Right cardiac atrium (tissue), 5 donors: Measurements from ENCODE around the gene SLC8A1. TPM values are rescaled to one million over a fixed set of nuclear protein-coding genes. Genes with fewer than 3 reads are reported as not detected.

Experiments used
- ATAC-seq, 2 donors: fragments of 200-7000 bp; cut with Tn5 transposase; one replicate each; pipeline versions ENCODE4 v1.8.0 to v1.9.1; 2020; ENCODE audit warnings: moderate library complexity in 2 of 2, mild to moderate bottlenecking in 1 of 2
- DNase-seq, 3 donors: peaks; one replicate each; pipeline ENCODE4 v3.0.0-alpha.2; 2020
- H3K27ac ChIP-seq: one replicate; pipeline ENCODE4 v1.5.1; 2013; ENCODE audit warnings: mild to moderate bottlenecking, low read length, control low read depth, moderate library complexity
- H3K27me3 ChIP-seq: one replicate; pipeline ENCODE4 v1.6.1; 2013; ENCODE audit not compliant: control insufficient read depth, insufficient read depth
- H3K4me1 ChIP-seq: one replicate; pipeline ENCODE4 v1.6.1; 2013; ENCODE audit warnings: low read length; ENCODE audit not compliant: control insufficient read depth, insufficient read depth
- H3K4me3 ChIP-seq: one replicate; pipeline ENCODE4 v1.5.1; 2013; ENCODE audit warnings: low read length, control low read depth
- H3K9me3 ChIP-seq: one replicate; pipeline ENCODE4 v1.6.1; 2013; ENCODE audit warnings: low read length; ENCODE audit not compliant: control insufficient read depth
- WGBS: extraction: QIAGEN DNeasy Blood & Tissue Kit; methylation state at CpG from one replicate; pipeline ENCODE4 v1.1.7; 2013; 5-methylcytosine and 5-hydroxymethylcytosine counted together
- intact Hi-C, 4 donors: fragments of 100-400 bp; cut with DNase I; formaldehyde crosslinking; loops; one replicate each; pipeline versions ENCODE4 v1.11.0 to v1.14.0; 2022 to 2023
- polyA plus RNA-seq: library from polyadenylated mRNA; stranded (reverse); fragments of 200-250 nt; gene quantifications from one replicate; pipeline ENCODE4 v1.2.3, GENCODE V29; 2013
- total RNA-seq, 4 donors: library from RNA; stranded (reverse); fragmentation: NEBNext Ultra II Directional; extraction: Animal tissue kit (Norgen Biotek cat#: 25700); gene quantifications; one replicate each; pipeline ENCODE4 v1.2.1, GENCODE V29; 2021
- donor health status: healthy with polysubstance abuse.
- donor health status: DM: no; HTN: yes; CAD: no.
- donor health status: DM: no; HTN: no; CAD: no.
- donor health status: DM: no; HTN: yes; CAD: no; lungs with severe emphysema.
- donor health status: DM: yes; HTN: yes; CAD: no.

Gene SLC8A1
- total and polyA plus RNA-seq, 5 donors, result 41.8 to 907 (median 790) TPM

DNA sequence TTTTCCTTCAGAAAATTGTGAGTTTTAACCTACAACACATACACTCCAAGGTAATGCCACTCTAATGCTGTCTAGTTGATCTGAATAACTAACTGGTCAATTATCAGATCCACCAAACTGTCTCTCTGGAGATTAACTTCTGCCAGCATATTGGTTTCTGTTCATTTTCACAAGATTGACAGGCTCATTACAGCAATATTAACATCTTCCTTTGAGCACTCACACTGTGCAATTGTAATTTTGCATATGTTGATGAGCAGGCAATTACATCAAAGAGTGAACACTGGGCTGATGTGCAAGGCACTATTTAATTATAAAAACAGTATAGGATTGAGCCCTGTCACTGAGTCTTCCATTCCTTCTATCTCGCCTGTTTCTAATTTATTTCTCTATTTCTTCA lies 197.3 kb downstream of the SLC8A1 start:
- Histone ChIP-seq H3K27ac (no peak overlapping the region), H3K4me1 (peaks cover 8% of the 10 kb centered on the region), H3K27me3 (no peaks in the 10 kb centered on the region), H3K9me3 (no peaks in the 10 kb centered on the region), H3K4me3 (no peak overlapping the region)
- ATAC-seq (no peak), DNase-seq (no peak)
- WGBS, result 87% methylated on average over 1 of the region's 1 CpG
- intact Hi-C loops, result no loop called here

DNA sequence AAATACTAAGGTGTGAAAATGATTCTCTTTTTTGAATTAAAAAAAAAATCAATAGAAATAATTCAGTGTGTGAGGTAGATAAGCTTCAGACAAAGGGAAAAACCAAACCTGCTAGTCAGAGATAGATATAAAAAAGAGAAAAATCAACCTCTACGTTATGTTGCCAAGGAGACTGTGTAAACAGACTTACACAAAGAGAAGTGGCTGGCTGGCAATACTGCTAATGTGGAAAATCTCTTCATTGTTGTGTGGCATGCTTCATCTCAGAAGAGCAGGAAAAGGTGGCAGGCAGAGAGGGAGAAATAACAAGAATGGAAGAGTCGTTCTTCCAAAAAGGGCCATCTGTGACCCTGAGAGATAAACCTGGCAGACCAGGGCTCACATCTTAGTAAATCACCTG lies 200.8 kb downstream of the SLC8A1 start:
- Histone ChIP-seq H3K9me3 (no peaks in the 10 kb centered on the region), H3K4me3 (no peak overlapping the region), H3K27me3 (no peaks in the 10 kb centered on the region), H3K27ac (no peak overlapping the region), H3K4me1 (peaks cover 3% of the 10 kb centered on the region)
- WGBS, result 29% methylated on average over 2 of the region's 2 CpGs
- DNase-seq, result no peak
- ATAC-seq, result no peak
- intact Hi-C loops, result no loop called here

DNA sequence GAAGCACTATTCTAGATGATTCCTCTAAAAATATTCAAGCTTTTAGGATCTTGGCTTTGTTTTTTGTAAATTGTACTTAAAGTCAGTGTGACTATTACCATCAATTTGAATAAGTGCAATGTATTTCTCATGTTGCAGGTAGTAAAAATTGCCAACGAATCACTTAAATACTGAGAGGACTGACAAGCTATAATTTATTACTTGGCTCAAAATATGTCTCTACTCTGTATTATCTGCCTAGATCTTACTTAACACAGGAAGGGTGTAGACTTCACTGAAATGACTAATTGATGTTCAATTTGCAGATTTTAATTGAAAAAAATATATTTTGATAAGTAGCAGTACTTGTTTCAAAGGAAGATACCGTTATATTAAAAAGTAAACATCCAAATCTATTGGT lies 202.3 kb downstream of the SLC8A1 start:
- H3K9me3 ChIP-seq, result no peaks in the 10 kb centered on the region
- H3K27ac ChIP-seq, result no peak overlapping the region
- ATAC-seq (no peak), DNase-seq (no peak)
- H3K4me3 ChIP-seq, result no peak overlapping the region
- 59% methylated on average over 2 of the region's 2 CpGs for WGBS
- no peaks in the 10 kb centered on the region for H3K27me3 ChIP-seq
- H3K4me1 ChIP-seq, result peaks cover 5% of the 10 kb centered on the region
- intact Hi-C loops, result loop anchor here in 1 of 4 donors (10.0 kb wide), 1 partner anchor 305 kb away; no protein-coding TSS in a partner anchor

DNA sequence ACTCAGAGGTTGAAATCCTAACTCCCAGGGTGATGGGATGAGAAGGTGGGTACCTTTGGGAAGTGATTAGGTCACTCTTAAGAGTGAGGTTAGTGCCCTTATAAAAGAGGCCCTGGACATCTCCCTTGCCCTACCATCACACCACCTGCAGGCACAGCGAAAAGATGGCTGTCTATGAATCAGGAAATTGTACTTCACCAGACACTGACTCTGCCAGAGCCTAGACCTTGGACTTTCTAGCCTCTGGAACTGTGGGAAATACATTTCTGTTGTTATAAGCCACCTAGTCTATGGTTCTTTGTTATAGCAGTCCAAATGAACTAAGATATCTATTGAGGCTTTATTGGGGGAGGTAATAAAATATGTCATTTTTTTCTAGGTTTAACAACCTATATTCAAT lies 203.6 kb downstream of the SLC8A1 start:
- Histone ChIP-seq H3K4me1 (peaks cover 8% of the 10 kb centered on the region), H3K27ac (no peak overlapping the region), H3K4me3 (no peak overlapping the region), H3K27me3 (no peaks in the 10 kb centered on the region), H3K9me3 (no peaks in the 10 kb centered on the region)
- 95% methylated on average over 1 of the region's 1 CpG for WGBS
- no peak for DNase-seq
- no peak for ATAC-seq
- intact Hi-C loops, result loop anchor here in 1 of 4 donors (10.0 kb wide), 1 partner anchor 307 kb away; no protein-coding TSS in a partner anchor

DNA sequence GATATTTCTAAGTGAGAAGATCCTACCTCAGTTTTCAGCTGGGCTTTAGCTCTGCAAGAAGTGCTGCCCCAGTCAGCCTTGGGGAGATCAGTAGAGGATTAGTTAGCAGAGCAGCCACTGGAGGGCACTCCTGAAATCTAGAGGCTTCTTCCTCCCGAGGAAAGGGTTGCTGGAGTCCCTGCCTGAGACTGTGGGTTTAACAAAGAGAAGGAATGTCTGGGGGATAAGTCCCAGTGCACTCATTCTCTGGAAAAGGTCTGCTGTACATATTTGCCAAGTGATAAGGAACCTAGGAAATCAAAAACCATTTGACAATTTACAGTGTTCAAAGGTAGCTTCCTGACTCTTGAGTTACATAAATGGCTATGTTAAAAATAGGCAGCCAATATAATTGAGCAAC lies 207.2 kb downstream of the SLC8A1 start:
- no peaks in the 10 kb centered on the region for H3K9me3 ChIP-seq
- WGBS, result 2% methylated on average over 1 of the region's 1 CpG
- intact Hi-C loops, result loop anchor here in 1 of 4 donors (10.0 kb wide), 1 partner anchor 310 kb away; no protein-coding TSS in a partner anchor
- DNase-seq (peak; percentile 57 to 67 (median 59)), ATAC-seq (peak; percentile 64 to 76)
- no peak overlapping the region for H3K4me3 ChIP-seq
- H3K4me1 ChIP-seq, result peaks cover 11% of the 10 kb centered on the region
- H3K27me3 ChIP-seq, result no peaks in the 10 kb centered on the region
- peak overlapping the region; percentile 50 for H3K27ac ChIP-seq

DNA sequence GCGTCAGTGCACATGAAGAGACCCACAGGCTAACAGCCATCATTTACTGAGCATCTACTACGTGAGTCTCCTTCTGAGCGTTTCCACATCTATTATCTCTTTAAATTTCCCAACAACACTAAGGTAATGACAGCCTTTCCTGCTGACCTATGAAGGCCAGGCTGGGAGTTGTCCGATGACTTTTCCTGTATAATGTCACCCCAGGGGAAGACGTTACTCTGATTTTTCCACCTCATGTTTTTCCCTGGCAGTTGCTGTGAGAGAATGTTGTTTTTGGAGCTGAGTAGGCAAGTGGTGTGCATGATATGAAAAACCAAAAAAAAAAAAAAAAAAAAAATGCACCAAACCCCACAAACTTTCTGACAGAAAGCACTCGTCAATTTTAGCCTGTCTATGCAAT lies 207.6 kb downstream of the SLC8A1 start:
- WGBS, result 29% methylated on average over 6 of the region's 6 CpGs
- no peaks in the 10 kb centered on the region for H3K9me3 ChIP-seq
- no peaks in the 10 kb centered on the region for H3K27me3 ChIP-seq
- H3K27ac ChIP-seq, result peak overlapping the region; percentile 38
- intact Hi-C loops, result loop anchor here in 1 of 4 donors (10.0 kb wide), 1 partner anchor 311 kb away; no protein-coding TSS in a partner anchor
- DNase-seq, result peak in 1 of 3 donors; percentile 28
- peak; percentile 44 to 86 for ATAC-seq
- no peak overlapping the region for H3K4me3 ChIP-seq
- H3K4me1 ChIP-seq, result peaks cover 11% of the 10 kb centered on the region

DNA sequence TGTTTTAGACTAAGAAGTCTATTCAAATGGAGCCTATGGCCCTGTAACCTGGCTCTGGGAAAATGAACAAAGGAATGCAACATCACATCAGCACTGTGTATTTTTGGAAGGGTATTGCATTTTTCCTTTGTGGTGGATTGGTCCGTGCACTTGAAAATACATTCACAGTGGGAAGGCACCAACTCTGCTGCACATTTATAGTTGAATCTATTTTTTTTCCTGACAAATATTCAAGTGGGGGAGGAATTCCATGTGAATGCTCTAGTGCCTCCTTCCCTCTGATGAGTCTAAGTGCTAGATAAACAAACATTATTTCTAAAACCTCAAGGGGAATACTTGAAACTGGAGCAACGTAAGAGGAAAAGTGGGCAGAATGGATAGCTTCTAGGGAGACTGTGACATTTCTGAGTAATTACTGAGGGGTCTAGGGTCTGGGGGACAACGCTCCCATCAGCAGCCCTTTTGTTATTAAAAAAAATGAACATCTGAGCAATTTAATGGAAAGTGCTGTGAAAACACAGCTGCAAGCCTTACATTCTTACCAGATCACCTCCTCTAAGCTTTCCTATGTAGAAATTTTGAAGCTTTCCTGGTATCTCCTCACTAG lies 208.2 kb downstream of the SLC8A1 start:
- peak overlapping the region; percentile 38 for H3K27ac ChIP-seq
- peaks cover 11% of the 10 kb centered on the region for H3K4me1 ChIP-seq
- DNase-seq (no peak), ATAC-seq (no peak)
- no peaks in the 10 kb centered on the region for H3K9me3 ChIP-seq
- no peaks in the 10 kb centered on the region for H3K27me3 ChIP-seq
- 34% methylated on average over 3 of the region's 3 CpGs for WGBS
- H3K4me3 ChIP-seq, result no peak overlapping the region
- intact Hi-C loops, result loop anchor here in 1 of 4 donors (10.0 kb wide), 1 partner anchor 311 kb away; no protein-coding TSS in a partner anchor

DNA sequence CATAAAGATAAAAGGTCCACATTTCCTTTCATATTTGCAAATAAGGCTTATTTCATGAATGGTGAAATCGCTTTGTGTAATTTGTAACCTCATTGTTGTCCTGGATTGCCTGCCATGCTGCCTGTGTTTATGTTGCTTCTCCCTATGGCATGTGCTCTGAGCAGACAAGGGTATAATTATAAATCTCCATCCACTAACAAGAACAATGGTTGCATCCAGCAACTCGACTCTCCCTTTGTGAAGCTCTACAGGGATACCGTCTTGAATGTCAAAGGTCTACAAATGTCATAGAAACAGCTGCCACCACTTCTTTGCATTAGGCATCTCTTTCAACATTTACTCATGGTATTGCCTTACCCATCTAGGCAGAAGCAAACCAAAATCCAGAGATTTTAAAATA lies 209.6 kb downstream of the SLC8A1 start:
- ATAC-seq, result no peak

DNA sequence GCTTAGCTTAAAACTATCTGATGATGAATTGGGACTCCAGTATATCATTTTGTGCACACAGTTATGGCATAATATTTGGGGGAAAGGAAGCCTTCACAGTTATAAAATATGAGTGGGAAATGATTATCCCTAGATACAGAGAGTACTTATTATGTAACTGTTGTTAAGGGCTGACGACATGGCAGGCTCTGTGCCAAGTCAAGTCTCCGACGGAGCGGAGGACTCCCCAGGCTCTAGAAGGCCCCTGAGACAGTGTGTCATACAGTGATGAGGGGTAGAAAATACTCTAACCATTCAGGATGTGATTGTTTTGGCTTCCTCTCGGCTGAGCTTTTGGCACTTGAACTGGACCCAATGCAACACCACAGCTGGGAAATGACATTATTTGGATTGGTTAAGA lies 211.8 kb downstream of the SLC8A1 start:
- ATAC-seq (peak; percentile 94 to 98), DNase-seq (peak; percentile 92 to 95 (median 93))
- intact Hi-C loops, result loop anchor here in 1 of 4 donors (10.0 kb wide), 1 partner anchor 315 kb away; no protein-coding TSS in a partner anchor
- 8% methylated on average over 5 of the region's 5 CpGs for WGBS
- peaks cover 8% of the 10 kb centered on the region for H3K4me1 ChIP-seq
- H3K27me3 ChIP-seq, result no peaks in the 10 kb centered on the region
- H3K4me3 ChIP-seq, result no peak overlapping the region
- no peak overlapping the region for H3K27ac ChIP-seq
- no peaks in the 10 kb centered on the region for H3K9me3 ChIP-seq

More for the DNA sequence above, 209.6 kb downstream of the SLC8A1 start:
- Histone ChIP-seq H3K4me3 (no peak overlapping the region), H3K27me3 (no peaks in the 10 kb centered on the region), H3K4me1 (peaks cover 11% of the 10 kb centered on the region), H3K9me3 (no peaks in the 10 kb centered on the region), H3K27ac (no peak overlapping the region)
- 80% methylated on average over 3 of the region's 3 CpGs for WGBS
- intact Hi-C loops, result loop anchor here in 1 of 4 donors (10.0 kb wide), 1 partner anchor 312 kb away; no protein-coding TSS in a partner anchor
- no peak for DNase-seq

DNA sequence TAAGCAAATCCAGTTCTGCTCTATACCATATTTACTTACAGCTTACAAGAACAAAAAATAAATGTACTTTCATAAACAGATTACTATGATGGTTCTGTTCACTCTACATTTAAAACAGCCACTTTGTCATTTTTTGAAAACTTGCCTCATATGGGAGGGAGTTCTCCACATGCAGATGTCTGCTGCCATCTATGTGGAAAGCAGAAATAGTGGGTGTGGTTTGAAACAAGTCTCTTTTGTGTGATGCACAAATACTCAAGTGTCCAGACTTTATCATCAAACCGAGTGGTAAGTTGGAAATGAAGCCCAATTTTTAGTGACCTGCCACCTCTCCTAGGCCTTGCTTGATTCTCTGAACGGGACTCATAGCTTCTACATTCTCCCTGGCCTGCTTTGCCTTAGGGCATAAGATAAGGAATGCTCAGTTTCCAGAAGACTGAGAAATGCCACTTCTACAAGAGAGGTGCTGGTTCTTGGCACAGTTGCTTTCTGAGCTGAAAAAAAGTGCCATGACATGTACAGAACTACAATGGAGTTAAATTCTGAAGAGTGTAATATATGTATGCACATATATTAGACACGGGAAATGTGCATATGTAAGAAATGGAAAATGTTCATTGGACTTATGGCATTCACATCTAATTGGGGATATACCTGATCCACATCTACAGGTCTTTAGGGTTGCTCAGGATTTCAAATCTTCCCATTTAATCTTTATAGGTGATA lies 221.0 kb downstream of the SLC8A1 start:
- H3K27ac ChIP-seq, result no peak overlapping the region
- H3K9me3 ChIP-seq, result no peaks in the 10 kb centered on the region
- no peak for DNase-seq
- WGBS, result 45% methylated on average over 3 of the region's 3 CpGs
- H3K4me1 ChIP-seq, result no peaks in the 10 kb centered on the region
- intact Hi-C loops, result no loop called here
- H3K27me3 ChIP-seq, result no peaks in the 10 kb centered on the region
- peak; percentile 55 to 60 for ATAC-seq
- no peak overlapping the region for H3K4me3 ChIP-seq

DNA sequence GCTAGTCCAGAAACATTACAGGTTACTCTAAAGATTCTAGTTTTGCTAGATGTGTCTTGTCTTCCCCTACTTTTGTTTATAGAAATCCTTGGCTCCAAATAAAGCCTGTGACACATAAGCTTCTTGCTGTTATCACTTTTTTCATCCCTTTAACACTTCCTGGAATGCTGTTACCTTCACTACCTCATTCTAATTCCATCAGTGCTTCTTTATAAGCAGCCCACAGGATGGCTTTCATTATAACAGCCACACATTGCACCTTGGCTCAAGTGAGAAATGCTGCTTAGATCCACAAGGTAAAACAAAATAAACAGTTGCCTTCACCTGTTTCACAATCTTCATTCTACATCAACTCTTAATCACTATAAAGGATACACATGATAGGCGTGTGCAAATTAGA lies 221.7 kb downstream of the SLC8A1 start:
- 95% methylated on average over 1 of the region's 1 CpG for WGBS
- DNase-seq, result no peak
- H3K27me3 ChIP-seq, result no peaks in the 10 kb centered on the region
- H3K4me1 ChIP-seq, result no peaks in the 10 kb centered on the region
- H3K4me3 ChIP-seq, result no peak overlapping the region
- intact Hi-C loops, result no loop called here
- no peaks in the 10 kb centered on the region for H3K9me3 ChIP-seq
- H3K27ac ChIP-seq, result no peak overlapping the region
- ATAC-seq, result no peak
